ENCODE data around the gene IQGAP1. TPM values are rescaled to one million over a fixed set of nuclear protein-coding genes. Genes with fewer than 3 reads are reported as not detected.

IQGAP1 gene
- total and polyA plus RNA-seq, 2 donors (not counting 1 experiment from before 2014, with no cell fraction given) = 222 to 270 TPM

DNA sequence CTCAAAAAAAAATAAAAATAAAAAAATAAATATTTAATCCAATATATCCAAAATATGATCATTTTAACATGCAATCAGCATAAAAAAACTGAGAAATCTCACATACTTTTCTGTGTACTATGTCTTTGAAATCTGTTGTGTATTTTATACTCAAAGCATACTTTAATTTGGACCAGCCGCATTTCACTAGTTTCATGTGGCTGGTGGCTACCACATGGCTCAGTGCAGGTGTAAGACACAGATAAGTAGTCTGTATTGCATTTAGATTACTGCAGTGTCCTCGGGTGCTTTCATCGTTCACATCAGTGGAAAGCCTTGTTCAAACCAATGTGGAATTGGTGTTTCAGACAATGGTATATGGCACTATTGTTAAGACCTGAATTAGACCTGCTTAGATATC is 152.7 kb downstream of the IQGAP1 start:
- Histone ChIP-seq H4K20me1 (ENCODE audit: control insufficient read depth, extremely low read depth, insufficient read depth, low read length) (no peaks in the 10 kb centered on the region), H3K4me2 (ENCODE audit: extremely low read depth, insufficient read depth, low read length) (no peak overlapping the region), H3K36me3 (ENCODE audit: control insufficient read depth, insufficient read depth, low read length) (no peaks in the 10 kb centered on the region), H3K27ac (ENCODE audit: insufficient read depth, low read length) (no peak overlapping the region), H3K79me2 (ENCODE audit: control insufficient read depth, insufficient read depth, low read length) (peaks cover 21% of the 10 kb centered on the region), H3K27me3 (ENCODE audit: control insufficient read depth, insufficient read depth, low read length) (no peaks in the 10 kb centered on the region), H3K9me3 (ENCODE audit: control insufficient read depth, insufficient read depth, low read depth, low read length) (no peaks in the 10 kb centered on the region), H3K9ac (ENCODE audit: insufficient read depth, low read length) (no peak overlapping the region), H2AFZ (ENCODE audit: low read length) (no peak overlapping the region), H3K4me1 (ENCODE audit: control insufficient read depth, extremely low read depth, insufficient read depth, low read length) (no peaks in the 10 kb centered on the region), H3K4me3 (replicated peaks in 1 of 4; ENCODE audit: control extremely low read depth in 1 of 4, insufficient read depth in 1 of 4, low read depth in 3 of 4, low read length in 4 of 4) (no peak overlapping the region)
- no peak for DNase-seq (ENCODE audit: low read depth in 2 of 2)
- TF ChIP-seq EZH2 (IDR thresholded peaks at IDR 0.05; ENCODE audit: low read length, missing control alignments) (no peak), CTCF (conservative IDR thresholded peaks at IDR 0.05 in 1 of 2, IDR thresholded peaks at IDR 0.05 in 1 of 2; ENCODE audit: low read depth in 1 of 2, low read length in 2 of 2) (no peak)

DNA sequence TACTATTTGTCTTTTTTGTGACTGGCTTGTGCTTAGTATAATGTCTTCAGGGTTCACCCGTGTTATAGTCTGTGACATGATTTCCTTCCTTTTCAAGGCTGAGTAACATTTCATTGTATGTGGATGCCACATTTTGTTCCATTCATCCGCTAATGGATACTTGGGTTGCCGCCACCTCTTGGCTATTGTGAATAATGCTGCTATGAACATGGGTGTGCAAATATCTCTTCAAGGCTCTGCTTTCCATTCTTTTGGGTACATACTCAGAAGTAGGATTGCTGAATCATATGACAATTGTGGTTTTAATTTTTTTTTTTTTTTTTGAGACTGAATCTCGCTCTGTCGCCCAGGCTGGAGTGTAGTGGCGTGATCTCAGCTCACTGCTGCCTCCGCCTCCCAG is 157.1 kb downstream of the IQGAP1 start:
- Histone ChIP-seq H3K27me3 (ENCODE audit: control insufficient read depth, insufficient read depth, low read length) (no peaks in the 10 kb centered on the region), H3K4me1 (ENCODE audit: control insufficient read depth, extremely low read depth, insufficient read depth, low read length) (no peaks in the 10 kb centered on the region), H3K9me3 (ENCODE audit: control insufficient read depth, insufficient read depth, low read depth, low read length) (no peaks in the 10 kb centered on the region), H3K9ac (ENCODE audit: insufficient read depth, low read length) (no peak overlapping the region), H2AFZ (ENCODE audit: low read length) (no peak overlapping the region), H3K79me2 (ENCODE audit: control insufficient read depth, insufficient read depth, low read length) (peaks cover 3% of the 10 kb centered on the region), H3K4me3 (replicated peaks in 1 of 4; ENCODE audit: control extremely low read depth in 1 of 4, insufficient read depth in 1 of 4, low read depth in 3 of 4, low read length in 4 of 4) (no peak overlapping the region), H3K4me2 (ENCODE audit: extremely low read depth, insufficient read depth, low read length) (no peak overlapping the region), H3K27ac (ENCODE audit: insufficient read depth, low read length) (no peak overlapping the region), H4K20me1 (ENCODE audit: control insufficient read depth, extremely low read depth, insufficient read depth, low read length) (no peaks in the 10 kb centered on the region), H3K36me3 (ENCODE audit: control insufficient read depth, insufficient read depth, low read length) (no peaks in the 10 kb centered on the region)
- no peak for TF ChIP-seq EZH2 (IDR thresholded peaks at IDR 0.05; ENCODE audit: low read length, missing control alignments)
- DNase-seq (ENCODE audit: low read depth in 2 of 2) = no peak

DNA sequence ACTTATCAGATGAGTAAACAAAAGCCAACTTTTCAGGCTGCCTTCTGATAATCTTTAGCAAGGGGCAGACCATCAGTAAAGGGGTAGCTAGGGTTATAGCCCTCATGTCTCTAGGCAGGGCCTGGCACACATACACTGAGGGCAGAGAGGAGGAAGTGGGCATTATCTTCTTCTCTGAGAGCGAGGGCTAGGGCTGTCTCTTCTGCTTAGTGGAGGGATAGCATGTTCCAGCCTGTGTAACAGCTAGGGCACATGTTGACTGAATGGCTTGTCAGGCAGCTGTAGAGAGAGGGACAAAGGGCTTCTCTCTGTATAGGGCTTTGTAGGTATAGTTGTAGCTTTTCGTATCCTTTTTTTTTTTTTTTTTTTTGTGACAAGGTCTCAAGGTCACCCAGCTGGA is 159.5 kb downstream of the IQGAP1 start:
- no peak overlapping the region for H2AFZ ChIP-seq (ENCODE audit: low read length)
- no peaks in the 10 kb centered on the region for H4K20me1 ChIP-seq (ENCODE audit: control insufficient read depth, extremely low read depth, insufficient read depth, low read length)
- H3K4me3 ChIP-seq (replicated peaks in 1 of 4; ENCODE audit: control extremely low read depth in 1 of 4, insufficient read depth in 1 of 4, low read depth in 3 of 4, low read length in 4 of 4) = no peak overlapping the region
- H3K79me2 ChIP-seq (ENCODE audit: control insufficient read depth, insufficient read depth, low read length) = peaks cover 3% of the 10 kb centered on the region
- H3K4me2 ChIP-seq (ENCODE audit: extremely low read depth, insufficient read depth, low read length) = no peak overlapping the region
- H3K4me1 ChIP-seq (ENCODE audit: control insufficient read depth, extremely low read depth, insufficient read depth, low read length) = peaks cover 6% of the 10 kb centered on the region
- no peaks in the 10 kb centered on the region for H3K27me3 ChIP-seq (ENCODE audit: control insufficient read depth, insufficient read depth, low read length)
- no peak overlapping the region for H3K27ac ChIP-seq (ENCODE audit: insufficient read depth, low read length)
- H3K9me3 ChIP-seq (ENCODE audit: control insufficient read depth, insufficient read depth, low read depth, low read length) = no peaks in the 10 kb centered on the region
- TF ChIP-seq EZH2 (IDR thresholded peaks at IDR 0.05; ENCODE audit: low read length, missing control alignments) = no peak
- no peak for TF ChIP-seq CTCF (conservative IDR thresholded peaks at IDR 0.05 in 1 of 2, IDR thresholded peaks at IDR 0.05 in 1 of 2; ENCODE audit: low read depth in 1 of 2, low read length in 2 of 2)
- H3K36me3 ChIP-seq (ENCODE audit: control insufficient read depth, insufficient read depth, low read length) = no peaks in the 10 kb centered on the region
- no peak for DNase-seq (ENCODE audit: low read depth in 2 of 2)
- no peak overlapping the region for H3K9ac ChIP-seq (ENCODE audit: insufficient read depth, low read length)
